T-helper 22 cell (primary cell): ENCODE measurements around the gene NKX2-8.
"Not testable (repeated sequence)": the region's sequence is repeated elsewhere in the genome, so short reads cannot be mapped to it uniquely, and the experiment has no call there.

Source experiments
- DNase-seq: peaks from one replicate; pipeline ENCODE4 v3.0.0-alpha.2; 2020; ENCODE audit warnings: low read depth

NKX2-8 gene

DNA sequence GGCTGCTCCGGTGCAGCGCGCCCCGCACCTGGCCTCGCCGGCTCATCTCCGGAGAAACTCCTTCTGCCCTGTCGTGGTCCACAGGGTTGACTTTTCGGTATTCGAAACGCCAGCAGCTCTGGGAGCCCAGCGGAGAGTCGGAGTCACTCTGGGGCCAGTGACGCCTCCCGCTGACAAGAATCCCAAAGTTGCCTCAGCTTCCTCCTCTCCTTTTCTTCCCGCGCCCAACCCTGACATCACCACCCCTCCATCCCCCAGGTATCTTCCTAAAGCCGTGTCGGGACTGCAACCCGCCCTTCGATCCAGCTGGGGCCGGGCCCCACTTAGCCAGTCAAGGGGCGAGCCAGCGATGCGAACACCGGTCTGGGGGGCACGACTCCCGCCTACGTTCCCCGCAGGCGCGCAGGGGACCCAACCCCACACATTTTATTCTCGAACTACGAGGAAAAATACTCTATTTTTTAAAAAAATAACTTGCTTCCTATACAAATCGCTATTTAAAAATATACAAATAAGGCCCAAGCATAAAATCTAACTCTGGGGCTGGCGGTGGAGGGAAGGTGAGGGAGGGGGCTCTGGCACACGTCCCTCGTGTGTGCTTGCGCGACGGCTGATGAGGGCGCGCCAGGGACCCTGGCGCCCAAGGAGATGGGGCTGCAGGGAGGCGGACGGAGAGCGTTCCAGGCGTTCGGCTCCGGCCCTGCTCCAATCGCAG lies 2.1 kb downstream of the NKX2-8 start:
- DNase-seq = no peak

DNA sequence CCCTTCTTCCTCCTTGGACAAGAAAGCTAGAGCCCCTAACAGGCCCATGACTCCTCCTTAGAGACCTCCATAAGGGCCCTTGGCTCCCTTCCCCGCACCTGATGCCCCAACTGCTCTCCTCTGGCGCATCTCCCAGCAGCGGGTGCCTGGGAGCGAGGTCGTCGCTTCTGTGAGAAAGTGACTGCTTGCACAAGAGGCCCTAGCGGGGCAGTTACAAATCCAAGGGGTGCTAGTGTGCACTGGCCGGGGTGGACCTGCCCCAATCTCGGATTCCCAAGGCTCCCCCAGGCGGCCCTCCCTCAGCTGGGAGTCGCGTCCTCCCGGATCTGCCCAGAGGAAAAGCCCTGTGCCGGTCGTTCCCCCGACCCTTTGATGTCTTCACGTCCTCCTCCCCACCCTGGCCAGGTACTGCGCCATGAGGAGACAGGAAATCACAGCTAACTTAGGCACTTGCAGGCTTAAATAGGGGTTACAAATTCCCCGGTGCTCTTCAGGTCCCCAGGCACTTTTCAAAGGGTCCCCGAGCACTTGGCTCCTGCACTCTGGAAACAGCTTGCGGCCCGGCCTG lies 2.8 kb downstream of the NKX2-8 start:
- DNase-seq = no peak

DNA sequence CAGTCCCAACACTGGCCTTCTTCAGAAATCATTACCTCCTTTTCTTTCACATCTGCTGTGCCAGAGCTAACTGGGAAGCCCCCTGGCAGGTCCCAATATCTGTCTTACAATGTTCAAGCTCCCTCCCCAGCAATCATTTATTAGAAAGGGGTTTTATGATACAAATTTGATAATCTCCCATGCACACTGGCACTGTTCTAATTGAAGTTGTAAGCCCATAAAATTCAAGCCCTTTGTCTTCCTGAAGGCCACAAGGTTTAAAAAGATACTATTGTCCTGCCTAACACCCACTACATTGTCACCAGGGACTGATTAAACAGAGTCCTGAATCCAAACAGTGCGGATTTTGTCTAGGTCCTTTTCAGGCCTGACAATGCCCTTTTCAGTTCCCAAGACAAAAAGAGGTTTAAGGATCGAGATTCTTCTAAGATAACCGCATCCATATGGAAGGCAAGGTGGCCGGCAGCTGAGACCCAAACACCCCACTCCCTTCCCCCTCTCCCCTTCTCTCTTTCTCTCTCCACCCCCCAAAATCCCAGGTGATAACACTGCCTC lies 3.3 kb downstream of the NKX2-8 start:
- DNase-seq = no peak

DNA sequence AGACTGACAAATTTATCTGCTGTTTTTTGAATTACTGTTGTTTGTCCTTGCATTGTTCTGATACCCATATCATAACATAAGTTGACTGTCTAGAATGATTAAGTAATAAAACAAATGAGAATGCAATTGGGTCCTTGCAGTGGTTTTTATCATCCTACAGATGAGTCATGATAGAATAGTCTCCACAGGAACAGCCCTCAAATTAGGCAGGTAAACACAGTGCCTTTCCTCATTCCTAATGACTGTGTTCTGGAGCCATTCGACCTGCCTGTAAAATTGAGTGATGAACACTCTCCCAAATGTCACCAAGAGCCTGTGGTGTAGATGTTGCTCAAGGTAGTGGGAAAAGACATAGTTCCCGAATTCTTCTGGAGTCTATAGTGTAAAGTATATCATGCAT lies 12.3 kb downstream of the NKX2-8 start:
- DNase-seq = no peak

DNA sequence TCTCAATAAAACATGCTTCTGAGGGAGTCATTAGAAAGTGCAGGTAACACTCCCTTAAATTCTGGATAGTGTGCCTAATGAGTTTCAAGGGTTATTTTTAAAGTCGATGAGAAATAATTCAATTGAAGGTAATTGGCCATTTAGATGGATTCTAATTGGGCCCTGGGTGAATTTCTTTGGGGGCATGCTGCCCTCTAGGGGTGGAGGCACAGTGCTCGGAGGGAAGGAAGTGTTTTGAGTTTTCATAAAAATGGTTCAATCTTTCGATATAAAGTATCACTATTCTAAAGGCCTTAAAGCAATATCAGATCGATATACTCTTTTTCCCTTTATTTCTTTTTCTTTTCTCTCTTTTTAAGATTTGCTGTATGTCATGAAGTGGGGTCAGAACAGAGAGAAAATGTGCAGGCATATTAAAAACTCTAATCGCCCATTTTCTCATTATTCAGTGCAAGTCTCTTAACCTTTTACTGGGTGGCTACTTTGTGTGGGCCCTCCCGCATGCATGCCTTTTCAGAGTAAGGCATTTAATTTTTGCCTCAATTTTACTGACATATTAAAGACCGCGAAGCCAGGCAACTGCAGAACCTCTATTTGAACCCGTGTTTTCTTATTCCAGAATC lies 25.5 kb downstream of the NKX2-8 start:
- DNase-seq = no peak

DNA sequence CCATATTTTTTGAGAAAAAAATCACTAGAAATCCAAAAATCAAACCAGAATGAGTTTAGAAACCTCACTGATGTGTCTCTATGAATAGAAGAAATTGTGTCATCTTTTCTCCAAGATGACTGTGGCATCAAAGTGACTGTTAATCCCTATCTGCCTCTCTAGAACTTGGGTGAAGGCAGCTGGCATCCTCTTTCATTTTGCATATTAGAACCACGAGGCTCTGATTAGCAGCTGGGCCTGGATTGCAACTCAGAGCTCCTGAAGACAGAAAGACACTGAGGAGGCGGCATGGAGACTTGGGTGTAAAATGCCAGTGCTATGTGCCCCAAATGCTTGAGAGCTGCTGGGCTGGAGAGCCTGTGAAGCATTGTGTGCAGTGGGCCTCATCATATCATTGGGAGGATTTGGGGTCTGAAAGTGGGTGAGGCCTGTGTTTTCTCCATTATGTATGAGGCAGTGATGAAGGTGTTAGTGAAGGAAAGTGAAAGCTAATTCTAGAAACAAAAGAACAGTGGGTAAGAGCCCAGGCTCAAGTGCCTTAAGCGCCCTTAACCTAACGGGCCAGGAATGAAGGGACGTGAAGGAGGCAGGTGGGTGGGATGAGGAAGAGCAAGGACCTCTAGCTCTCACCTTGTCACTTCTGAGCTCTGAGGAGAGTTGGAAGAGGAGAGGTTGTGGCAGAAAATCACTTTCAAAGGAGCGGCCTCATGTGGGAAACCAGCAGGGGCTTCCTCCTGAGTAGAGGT lies 26.2 kb downstream of the NKX2-8 start:
- DNase-seq = no peak

DNA sequence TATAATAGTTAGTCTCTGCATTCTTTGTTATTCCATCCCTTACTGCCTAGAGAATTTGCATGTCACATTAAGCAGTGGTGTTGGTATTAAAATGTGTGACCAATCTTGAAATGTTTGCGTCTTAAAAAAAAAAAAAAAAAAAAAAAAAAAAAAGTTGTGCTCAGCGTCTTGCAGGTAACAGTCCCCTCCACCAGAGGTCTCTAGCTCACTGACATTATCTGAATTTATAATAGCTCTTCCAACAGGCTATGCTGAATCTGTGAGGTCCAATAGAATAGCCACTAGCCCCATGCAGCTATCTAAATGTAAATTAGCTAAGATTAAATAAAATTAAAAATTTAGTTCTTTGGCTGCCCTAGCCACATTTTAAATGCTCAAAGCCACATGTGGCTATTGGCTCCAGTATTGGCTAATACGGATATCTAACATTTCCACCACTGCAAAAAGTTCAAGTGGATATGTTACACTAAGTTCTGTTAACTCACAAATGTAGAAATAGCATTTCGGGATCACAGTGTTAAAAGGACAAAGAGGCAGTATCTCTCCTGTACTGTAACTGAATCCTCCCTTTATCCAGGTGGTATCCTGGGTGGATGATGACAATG lies 28.7 kb downstream of the NKX2-8 start:
- no peak for DNase-seq

DNA sequence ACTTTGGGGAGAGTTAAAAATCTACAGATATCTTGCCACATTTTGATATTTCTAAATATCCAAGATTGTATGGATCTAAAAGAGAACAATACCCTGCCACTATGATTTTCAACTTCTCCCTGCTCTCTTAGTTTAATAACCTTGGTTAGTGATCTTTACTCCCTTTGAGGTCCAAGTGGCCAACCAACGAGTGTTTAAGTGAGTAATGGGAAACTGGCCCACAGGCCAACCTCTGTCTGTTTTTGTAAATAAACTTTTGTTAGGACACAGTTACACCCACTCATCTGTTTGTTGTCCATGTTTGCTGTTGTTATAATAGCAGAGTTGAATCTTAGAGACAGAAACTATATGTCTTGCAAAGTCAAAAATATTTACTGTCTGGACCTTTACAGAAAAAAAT lies 31.5 kb downstream of the NKX2-8 start:
- no peak for DNase-seq

DNA sequence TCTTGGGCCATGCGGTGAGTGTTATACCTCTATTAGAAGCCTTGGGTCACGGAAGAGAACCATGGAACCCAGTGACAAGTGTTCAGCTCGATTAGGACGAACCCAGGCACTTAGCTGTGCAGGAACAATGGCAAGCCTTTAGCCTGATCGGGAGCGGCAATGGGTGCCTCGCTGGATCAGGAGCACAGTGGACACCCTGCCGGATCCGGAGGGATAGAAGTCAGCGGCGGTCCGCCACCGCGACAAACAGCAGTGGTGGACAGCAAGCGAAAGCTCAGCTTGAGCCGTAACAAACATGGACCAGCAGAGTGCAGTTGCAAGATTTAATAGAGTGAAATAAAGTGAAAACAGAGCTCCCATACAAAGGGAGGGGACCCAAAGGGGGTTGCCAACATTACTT lies 38.1 kb downstream of the NKX2-8 start:
- DNase-seq = not testable (repeated sequence)

DNA sequence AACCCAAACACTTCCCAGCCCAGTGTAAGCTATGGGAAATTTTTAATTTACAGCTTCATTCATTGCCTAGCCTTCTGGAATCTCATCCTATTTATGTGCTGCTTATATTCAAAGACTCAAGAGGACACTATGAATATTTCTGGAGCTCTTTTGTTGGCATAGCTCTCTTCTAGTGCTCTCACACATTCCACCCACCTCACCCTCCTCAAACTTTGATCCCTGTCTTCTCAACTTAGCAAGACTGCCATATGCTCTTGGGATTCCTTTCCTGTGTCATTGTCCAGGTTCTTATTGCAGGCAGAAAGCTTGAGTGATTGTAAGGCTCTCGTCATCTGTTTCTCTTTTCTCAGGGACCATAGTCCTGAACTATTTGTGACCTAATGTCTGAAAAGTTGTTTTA lies 44.4 kb downstream of the NKX2-8 start:
- DNase-seq = no peak
